ENCODE results near the gene TUBB3. TPM values are rescaled to one million over a fixed set of nuclear protein-coding genes. Genes with fewer than 3 reads are reported as not detected.

Gene TUBB3
- total RNA-seq, 1 experiment from 2014 or later = 79.6 TPM

DNA sequence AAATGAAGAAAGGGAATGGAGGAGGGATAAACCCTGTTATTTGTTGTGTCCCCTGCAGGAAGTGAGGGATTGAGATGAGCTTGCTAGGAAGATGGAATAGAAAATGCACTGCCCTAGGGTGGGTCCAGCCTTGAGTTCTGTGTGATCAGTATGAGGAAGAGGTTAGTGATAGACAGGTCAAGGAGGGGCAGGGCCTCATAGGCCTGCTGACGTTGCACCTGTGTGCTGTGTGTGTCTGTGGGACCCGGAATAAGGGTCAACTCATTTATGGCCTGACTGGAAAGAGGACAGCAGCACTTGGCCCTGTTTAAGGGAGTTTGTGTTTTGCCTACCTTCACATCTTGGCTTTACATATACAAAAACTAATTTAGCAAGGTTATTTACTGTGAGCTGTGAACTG lies 51.7 kb downstream of the TUBB3 start:
- 0 out of 2 replicates have a peak, but pooled peaks cover 4% of the 10 kb centered on the region for H3K36me3 ChIP-seq (ENCODE audit: low read depth)
- H4K20me1 ChIP-seq (ENCODE audit: insufficient read depth) = peaks cover 4% of the 10 kb centered on the region; the same call in 1 of the 2 replicates
- no peaks in the 10 kb centered on the region for H3K9me2 ChIP-seq (ENCODE audit: insufficient read depth)
- ChIA-PET CTCF (no interaction called here), POLR2A (ENCODE audit: unreplicated experiment) (no interaction called here)
- no peaks in the 10 kb centered on the region for H3K27me3 ChIP-seq (ENCODE audit: insufficient read depth, low read depth)
- H3K4me3 ChIP-seq = no peak overlapping the region
- H3K9me3 ChIP-seq (ENCODE audit: insufficient read depth, low read depth) = no peaks in the 10 kb centered on the region
- H3F3A ChIP-seq (ENCODE audit: insufficient read depth, low read depth) = no peaks in the 10 kb centered on the region
- no TSS peak for BruUV-seq (replicated peaks)
- no peak overlapping the region for H2AFZ ChIP-seq
- H3K79me2 ChIP-seq (ENCODE audit: low read depth) = peaks cover 66% of the 10 kb centered on the region
- no peak overlapping the region for H3K4me2 ChIP-seq
- intact Hi-C loops (cut with micrococcal nuclease; ENCODE audit: unreplicated experiment) = no loop called here
- peaks cover 22% of the 10 kb centered on the region for H3K4me1 ChIP-seq (replicated peaks; ENCODE audit: insufficient read depth)
- no peak overlapping the region for H3K27ac ChIP-seq
- TF ChIP-seq EZH2 (IDR thresholded peaks at IDR 0.05; ENCODE audit: low read depth) = no peak
- TF ChIP-seq, protein P1, sequence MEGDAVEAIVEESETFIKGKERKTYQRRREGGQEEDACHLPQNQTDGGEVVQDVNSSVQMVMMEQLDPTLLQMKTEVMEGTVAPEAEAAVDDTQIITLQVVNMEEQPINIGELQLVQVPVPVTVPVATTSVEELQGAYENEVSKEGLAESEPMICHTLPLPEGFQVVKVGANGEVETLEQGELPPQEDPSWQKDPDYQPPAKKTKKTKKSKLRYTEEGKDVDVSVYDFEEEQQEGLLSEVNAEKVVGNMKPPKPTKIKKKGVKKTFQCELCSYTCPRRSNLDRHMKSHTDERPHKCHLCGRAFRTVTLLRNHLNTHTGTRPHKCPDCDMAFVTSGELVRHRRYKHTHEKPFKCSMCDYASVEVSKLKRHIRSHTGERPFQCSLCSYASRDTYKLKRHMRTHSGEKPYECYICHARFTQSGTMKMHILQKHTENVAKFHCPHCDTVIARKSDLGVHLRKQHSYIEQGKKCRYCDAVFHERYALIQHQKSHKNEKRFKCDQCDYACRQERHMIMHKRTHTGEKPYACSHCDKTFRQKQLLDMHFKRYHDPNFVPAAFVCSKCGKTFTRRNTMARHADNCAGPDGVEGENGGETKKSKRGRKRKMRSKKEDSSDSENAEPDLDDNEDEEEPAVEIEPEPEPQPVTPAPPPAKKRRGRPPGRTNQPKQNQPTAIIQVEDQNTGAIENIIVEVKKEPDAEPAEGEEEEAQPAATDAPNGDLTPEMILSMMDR (conservative IDR thresholded peaks at IDR 0.05) = no peak
- no peak for DNase-seq

DNA sequence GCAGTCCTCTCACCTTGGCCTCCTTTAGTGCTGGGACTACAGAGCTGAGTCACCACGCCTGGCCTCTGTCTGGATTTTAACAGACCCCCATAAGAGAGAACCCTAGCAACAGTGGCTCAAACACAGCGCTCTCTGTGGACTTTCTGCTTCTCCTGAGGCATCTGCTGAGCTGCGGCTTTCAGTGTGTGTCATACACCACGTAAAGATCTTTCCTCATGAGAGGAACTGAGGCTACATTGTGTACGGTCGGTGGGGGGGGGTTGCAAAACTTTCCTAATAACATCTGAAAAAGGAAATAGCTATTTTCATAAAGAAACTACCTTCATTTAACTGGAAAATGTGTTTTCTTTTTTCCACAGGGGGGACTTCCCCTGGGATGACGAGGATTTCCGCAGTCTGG lies 58.3 kb downstream of the TUBB3 start:
- no peak for DNase-seq
- BruUV-seq (replicated peaks) = no TSS peak

DNA sequence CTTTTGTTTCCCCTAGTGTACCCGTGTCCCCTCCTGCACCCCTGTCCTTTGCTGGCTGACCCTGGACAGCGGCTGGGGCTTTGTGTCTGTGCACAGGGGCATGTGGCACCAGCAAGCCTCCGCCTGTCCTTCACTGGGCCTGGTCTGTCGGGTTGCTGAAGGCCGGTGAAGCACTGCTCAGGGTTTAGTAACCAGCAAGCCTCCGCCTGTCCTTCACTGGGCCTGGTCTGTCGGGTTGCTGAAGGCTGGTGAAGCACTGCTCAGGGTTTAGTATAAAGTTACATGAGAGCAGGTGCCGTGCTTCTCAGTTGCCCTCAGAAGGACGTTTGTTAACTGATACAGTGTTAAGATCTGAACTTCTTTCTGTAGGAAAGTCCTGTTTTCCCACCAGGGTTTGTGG lies 59.2 kb downstream of the TUBB3 start:
- peaks cover 7% of the 10 kb centered on the region; the same call in 1 of the 2 replicates for H3F3A ChIP-seq (ENCODE audit: insufficient read depth, low read depth)
- no peak for DNase-seq
- no TSS peak for BruUV-seq (replicated peaks)
- H3K27ac ChIP-seq = no peak overlapping the region
- no peaks in the 10 kb centered on the region for H3K9me2 ChIP-seq (ENCODE audit: insufficient read depth)
- no peak overlapping the region for H2AFZ ChIP-seq
- no peak overlapping the region for H3K4me3 ChIP-seq
- POLR2A ChIA-PET (ENCODE audit: unreplicated experiment) = no interaction called here
- H4K20me1 ChIP-seq (ENCODE audit: insufficient read depth) = no peaks in the 10 kb centered on the region
- no peaks in the 10 kb centered on the region for H3K27me3 ChIP-seq (ENCODE audit: insufficient read depth, low read depth)
- H3K4me1 ChIP-seq (replicated peaks; ENCODE audit: insufficient read depth) = no peaks in the 10 kb centered on the region
- 0 out of 2 replicates have a peak, but pooled peaks cover 3% of the 10 kb centered on the region for H3K79me2 ChIP-seq (ENCODE audit: low read depth)
- no peak overlapping the region for H3K4me2 ChIP-seq
- CTCF ChIA-PET = interaction anchor here (0.7 kb wide), 1 partner anchor 104 kb away, joined by 4 read pairs; no protein-coding TSS in a partner anchor
- peaks cover 17% of the 10 kb centered on the region for H3K36me3 ChIP-seq (ENCODE audit: low read depth)
- no peaks in the 10 kb centered on the region for H3K9me3 ChIP-seq (ENCODE audit: insufficient read depth, low read depth)
- no peak for TF ChIP-seq EZH2 (IDR thresholded peaks at IDR 0.05; ENCODE audit: low read depth)
- TF ChIP-seq, protein P1 (conservative IDR thresholded peaks at IDR 0.05) = no peak
- intact Hi-C loops (cut with micrococcal nuclease; ENCODE audit: unreplicated experiment) = no loop called here

More for the DNA sequence above, 58.3 kb downstream of the TUBB3 start:
- no peak for TF ChIP-seq EZH2 (IDR thresholded peaks at IDR 0.05; ENCODE audit: low read depth)
- TF ChIP-seq, protein P1 (conservative IDR thresholded peaks at IDR 0.05) = no peak
- Histone ChIP-seq H3K4me2 (no peak overlapping the region), H3K9me2 (ENCODE audit: insufficient read depth) (no peaks in the 10 kb centered on the region), H3K27me3 (ENCODE audit: insufficient read depth, low read depth) (no peaks in the 10 kb centered on the region), H3K79me2 (ENCODE audit: low read depth) (0 out of 2 replicates have a peak, but pooled peaks cover 8% of the 10 kb centered on the region), H3K27ac (no peak overlapping the region), H3K9me3 (ENCODE audit: insufficient read depth, low read depth) (no peaks in the 10 kb centered on the region), H3K36me3 (ENCODE audit: low read depth) (peaks cover 17% of the 10 kb centered on the region), H3K4me1 (replicated peaks; ENCODE audit: insufficient read depth) (no peaks in the 10 kb centered on the region), H4K20me1 (ENCODE audit: insufficient read depth) (peaks cover 4% of the 10 kb centered on the region; the same call in 1 of the 2 replicates), H3K4me3 (no peak overlapping the region), H2AFZ (no peak overlapping the region), H3F3A (ENCODE audit: insufficient read depth, low read depth) (peaks cover 7% of the 10 kb centered on the region; the same call in 1 of the 2 replicates)
- POLR2A ChIA-PET (ENCODE audit: unreplicated experiment) = no interaction called here
- CTCF ChIA-PET = no interaction called here
- intact Hi-C loops (cut with micrococcal nuclease; ENCODE audit: unreplicated experiment) = no loop called here

Measured in PC-9 (cell line).